Stimulated activated CD4-positive, alpha-beta T cell treated with anti-CD3 and anti-CD28 coated beads, Interleukin-1b, Interleukin-23, amount 100 ng/mL, for 48 hours (primary cell): ENCODE data around the gene TMPRSS9.
A peak's percentile ranks its signal among the peaks of the same experiment; 100 is the strongest.

ENCODE experiments used
- DNase-seq: peaks from one replicate; pipeline ENCODE4 v3.0.0-alpha.2; 2020

The TMPRSS9 gene

GRCh38 chr19:2423915-2424685, 64.0 kb downstream of the TMPRSS9 start:
- no peak for DNase-seq

- no peak for DNase-seq
These were observed 64.9 kb downstream of the TMPRSS9 start for GRCh38 chr19:2424686-2425621.

- DNase-seq = no peak
These were observed 65.8 kb downstream of the TMPRSS9 start for GRCh38 chr19:2425622-2426581.

GRCh38 chr19:2426611-2427428, 66.8 kb downstream of the TMPRSS9 start:
- DNase-seq = peak; percentile 34

GRCh38 chr19:2427429-2428320, 67.6 kb downstream of the TMPRSS9 start, which contains the start of gene TIMM13:
TSS of gene TIMM13 (minus strand) at chr19:2427586. CDS start at chr19:2427533, 53 bp downstream.
- peak; percentile 96 for DNase-seq

- no peak for DNase-seq
These were observed 68.2 kb downstream of the TMPRSS9 start for GRCh38 chr19:2428321-2428690.

- no peak for DNase-seq
These were observed 69.0 kb downstream of the TMPRSS9 start for GRCh38 chr19:2428756-2429711.

GRCh38 chr19:2429917-2430535, 70.0 kb downstream of the TMPRSS9 start:
- no peak for DNase-seq

GRCh38 chr19:2431318-2432055, 71.4 kb downstream of the TMPRSS9 start:
- DNase-seq = no peak

GRCh38 chr19:2432131-2432848, 72.2 kb downstream of the TMPRSS9 start:
- DNase-seq = no peak

GRCh38 chr19:2433854-2434253, 73.8 kb downstream of the TMPRSS9 start:
- no peak for DNase-seq

- no peak for DNase-seq
These were observed 74.2 kb downstream of the TMPRSS9 start for GRCh38 chr19:2434267-2434666.

GRCh38 chr19:2434721-2435265, 74.7 kb downstream of the TMPRSS9 start:
- DNase-seq = no peak

GRCh38 chr19:2436384-2436783, 76.3 kb downstream of the TMPRSS9 start:
- no peak for DNase-seq

- DNase-seq = no peak
These were observed 76.9 kb downstream of the TMPRSS9 start for GRCh38 chr19:2436926-2437325.

- no peak for DNase-seq
These were observed 78.1 kb downstream of the TMPRSS9 start for GRCh38 chr19:2438178-2438577.

GRCh38 chr19:2440515-2440914, 80.5 kb downstream of the TMPRSS9 start:
- DNase-seq = no peak
